HEK293 (cell line): ENCODE measurements around the gene MAN1C1.

ENCODE experiments used
- ATF2 ChIP-seq: fragments of 450-650 bp; formaldehyde crosslinking; IDR thresholded peaks from 2 replicates; pipeline ENCODE4 v1.5.1; 2016; ENCODE audit warnings: missing biosample characterization, missing genetic modification characterization, low read depth
- CTCF ChIP-seq: fragments of 450-650 bp; formaldehyde crosslinking; IDR thresholded peaks from 2 replicates; pipeline ENCODE4 v1.5.1; 2016; ENCODE audit warnings: missing biosample characterization, missing genetic modification characterization
- INSM2 ChIP-seq: fragments of 450-650 bp; formaldehyde crosslinking; IDR thresholded peaks from 2 replicates; pipeline ENCODE4 v1.5.1; 2016; ENCODE audit warnings: missing biosample characterization, missing genetic modification characterization
- KLF16 ChIP-seq: fragments of 450-650 bp; formaldehyde crosslinking; IDR thresholded peaks from 2 replicates; pipeline ENCODE4 v1.5.1; 2017; ENCODE audit warnings: missing biosample characterization, missing genetic modification characterization
- OVOL3 ChIP-seq: fragments of 450-650 bp; formaldehyde crosslinking; IDR thresholded peaks from 2 replicates; pipeline ENCODE4 v1.5.1; 2016; ENCODE audit warnings: missing biosample characterization, missing genetic modification characterization
- ZBTB26 ChIP-seq: fragments of 450-650 bp; formaldehyde crosslinking; optimal IDR thresholded peaks from 2 replicates; pipeline ENCODE3; 2016; ENCODE audit warnings: missing biosample characterization, mild to moderate bottlenecking, missing genetic modification characterization
- ZBTB8A ChIP-seq: fragments of 450-650 bp; formaldehyde crosslinking; IDR thresholded peaks from 2 replicates; pipeline ENCODE4 v1.5.1; 2016; ENCODE audit warnings: missing biosample characterization, missing genetic modification characterization
- ZFHX2 ChIP-seq: fragments of 450-650 bp; formaldehyde crosslinking; conservative IDR thresholded peaks from 2 replicates; pipeline ENCODE4 v1.5.1; 2016; ENCODE audit warnings: missing biosample characterization, missing genetic modification characterization
- ZFP37 ChIP-seq: fragments of 450-650 bp; formaldehyde crosslinking; IDR thresholded peaks from 2 replicates; pipeline ENCODE4 v1.5.1; 2016; ENCODE audit warnings: missing biosample characterization, missing genetic modification characterization
- ZFP41 ChIP-seq: fragments of 450-650 bp; formaldehyde crosslinking; IDR thresholded peaks from 2 replicates; pipeline ENCODE4 v1.5.1; 2016; ENCODE audit warnings: missing biosample characterization, missing genetic modification characterization, borderline replicate concordance
- ZNF112 ChIP-seq: fragments of 450-650 bp; formaldehyde crosslinking; IDR thresholded peaks from 2 replicates; pipeline ENCODE4 v1.5.0; 2017; ENCODE audit warnings: missing biosample characterization, missing genetic modification characterization
- ZNF114 ChIP-seq: fragments of 450-650 bp; formaldehyde crosslinking; IDR thresholded peaks from 2 replicates; pipeline ENCODE4 v1.5.0; 2017; ENCODE audit warnings: missing biosample characterization, missing genetic modification characterization
- ZNF501 ChIP-seq: fragments of 450-650 bp; formaldehyde crosslinking; IDR thresholded peaks from 2 replicates; pipeline ENCODE4 v1.5.1; 2016; ENCODE audit warnings: missing biosample characterization, missing genetic modification characterization
- ZNF664 ChIP-seq: fragments of 450-650 bp; formaldehyde crosslinking; IDR thresholded peaks from 2 replicates; pipeline ENCODE4 v1.5.1; 2016; ENCODE audit warnings: missing biosample characterization, missing genetic modification characterization

GRCh38 chr1:25664357-25665199, 48.0 kb downstream of the MAN1C1 start:
- TF ChIP-seq ZFP41 (tag by site-specific recombination) = no peak
- TF ChIP-seq ZNF664 (tag by site-specific recombination) = no peak
- no peak for TF ChIP-seq CTCF
- TF ChIP-seq ZNF114 (tag by site-specific recombination) = no peak
- no peak for TF ChIP-seq ZBTB26 (tag by site-specific recombination)
- no peak for TF ChIP-seq INSM2 (tag by site-specific recombination)
- no peak for TF ChIP-seq ZFHX2 (tag by site-specific recombination)
- no peak for TF ChIP-seq ZNF501
- no peak for TF ChIP-seq ZBTB8A (tag by site-specific recombination)
- no peak for TF ChIP-seq ZFP37 (tag by site-specific recombination)
- TF ChIP-seq KLF16 = no peak
- TF ChIP-seq OVOL3 = no peak
- TF ChIP-seq ATF2 (tag by site-specific recombination) = no peak
- no peak for TF ChIP-seq ZNF112 (tag by site-specific recombination)
